ENCODE data around the gene ATP6V0B.

ATP6V0B gene

DNA sequence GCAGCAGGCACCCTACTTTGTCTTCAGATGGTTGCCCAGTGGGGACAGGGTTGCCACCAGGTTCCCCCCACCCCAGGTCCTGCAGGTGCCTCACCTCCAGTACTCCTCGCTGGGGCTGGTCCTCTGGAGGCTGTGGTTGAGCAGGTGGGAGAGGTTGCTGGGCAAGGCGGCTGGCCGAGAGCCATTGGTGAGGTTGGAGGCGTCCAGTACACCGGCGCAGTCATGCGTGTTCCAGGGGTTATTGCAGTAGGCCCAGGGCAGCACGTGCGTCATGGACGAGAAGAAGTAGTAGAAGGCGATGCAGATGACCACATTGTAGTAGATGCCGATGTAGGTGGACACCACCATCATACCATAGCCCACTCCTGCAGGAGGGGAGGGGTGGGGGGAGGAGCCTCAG, 33.5 kb downstream of the ATP6V0B start:
- no peak for DNase-seq

DNA sequence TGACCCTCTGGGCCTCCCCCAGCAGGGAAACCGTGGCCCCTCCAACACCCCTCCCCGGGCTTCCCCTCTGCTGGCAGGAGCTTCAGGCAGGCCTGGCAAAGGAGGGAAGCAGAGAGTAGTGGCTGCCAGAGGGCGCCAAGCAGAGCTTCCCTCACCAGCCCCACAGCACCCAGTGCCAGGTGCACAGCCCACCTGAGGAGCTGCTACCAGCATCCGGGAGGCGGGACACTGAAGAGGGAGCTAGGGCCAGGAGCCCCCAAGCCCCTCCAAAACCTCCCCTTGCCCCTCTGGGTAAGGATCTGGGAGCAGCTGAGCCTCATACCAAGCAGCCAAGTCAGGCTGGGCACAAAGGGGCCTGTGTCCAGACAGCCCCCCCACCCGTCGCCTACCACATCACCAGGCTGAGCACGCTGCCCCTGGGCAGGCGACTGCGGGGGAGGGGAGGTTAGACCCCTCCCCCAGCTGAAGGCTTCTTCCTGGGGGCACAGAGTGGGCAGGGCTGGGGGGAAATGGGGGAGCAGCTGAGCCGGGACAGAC, 36.2 kb downstream of the ATP6V0B start:
- no peak for DNase-seq

DNA sequence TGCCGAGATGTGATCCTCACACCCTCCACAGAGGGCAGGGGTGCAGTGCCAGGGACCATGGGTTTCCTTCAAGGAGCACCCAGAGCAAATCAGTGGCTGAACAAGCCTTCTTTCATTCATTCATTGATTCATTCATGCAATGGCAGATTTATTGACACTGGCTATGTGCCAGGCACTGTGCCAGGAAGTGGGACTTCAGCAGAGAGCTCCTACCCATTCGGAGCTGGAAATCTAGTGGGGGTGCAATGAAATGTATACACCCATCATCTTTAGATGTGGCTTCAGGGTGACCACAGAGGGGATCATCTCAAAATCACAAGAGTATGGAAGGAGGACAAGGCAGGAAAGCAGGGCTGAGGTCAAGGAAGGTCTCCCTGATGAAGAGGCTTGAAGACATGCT, 37.6 kb downstream of the ATP6V0B start:
- no peak for DNase-seq

DNA sequence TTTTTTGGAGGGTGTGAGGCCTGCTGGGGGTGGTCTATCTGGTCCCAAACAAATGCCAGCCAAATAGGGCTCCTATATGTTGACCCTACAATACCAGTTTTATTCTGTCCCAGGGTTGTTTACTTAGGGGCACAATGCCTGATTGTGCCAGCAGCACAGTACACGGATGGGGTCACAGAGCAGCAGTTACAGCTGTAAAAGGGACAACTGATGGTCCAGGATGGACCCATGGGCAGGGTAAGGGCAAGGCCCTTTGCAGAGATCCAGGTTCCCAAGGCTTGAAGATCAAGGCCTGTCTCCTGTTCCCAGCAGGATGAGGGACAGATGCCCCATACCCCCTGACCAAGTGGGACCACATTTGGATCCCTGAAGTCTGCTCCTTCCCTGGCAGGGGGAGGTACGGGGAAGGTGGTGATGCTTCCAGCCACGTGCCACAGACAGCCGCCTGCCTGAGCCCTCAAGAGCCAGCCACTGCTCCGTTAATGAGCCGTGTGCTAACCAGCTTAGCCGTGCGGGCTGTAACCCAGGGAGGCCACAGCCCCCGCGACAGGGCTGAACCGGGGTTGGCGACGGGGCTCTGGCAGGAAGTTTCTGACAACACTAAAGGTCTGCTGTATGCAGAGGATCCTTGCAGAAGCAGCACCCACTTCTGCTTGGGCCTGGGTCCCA, 38.3 kb downstream of the ATP6V0B start:
- DNase-seq, result no peak

DNA sequence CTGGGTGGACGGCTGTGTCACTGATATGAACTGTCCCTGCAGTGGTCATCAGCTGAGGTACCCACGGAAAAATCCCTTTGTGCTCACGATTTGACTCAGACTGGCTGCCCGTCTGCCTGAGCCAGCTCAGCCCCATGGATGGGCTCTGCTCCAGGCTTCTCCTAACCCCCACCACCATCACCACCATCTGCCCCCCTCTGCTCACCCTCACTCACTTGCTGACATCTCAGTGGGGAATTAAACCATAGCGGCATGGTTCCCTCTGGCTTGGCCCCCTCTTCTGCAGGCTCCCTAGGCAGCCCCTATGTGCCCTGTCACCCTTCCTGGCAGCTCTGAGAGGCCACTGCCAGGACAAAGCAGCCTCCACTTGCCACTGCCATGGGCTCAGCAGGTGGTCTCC, 39.2 kb downstream of the ATP6V0B start:
- DNase-seq, result no peak

DNA sequence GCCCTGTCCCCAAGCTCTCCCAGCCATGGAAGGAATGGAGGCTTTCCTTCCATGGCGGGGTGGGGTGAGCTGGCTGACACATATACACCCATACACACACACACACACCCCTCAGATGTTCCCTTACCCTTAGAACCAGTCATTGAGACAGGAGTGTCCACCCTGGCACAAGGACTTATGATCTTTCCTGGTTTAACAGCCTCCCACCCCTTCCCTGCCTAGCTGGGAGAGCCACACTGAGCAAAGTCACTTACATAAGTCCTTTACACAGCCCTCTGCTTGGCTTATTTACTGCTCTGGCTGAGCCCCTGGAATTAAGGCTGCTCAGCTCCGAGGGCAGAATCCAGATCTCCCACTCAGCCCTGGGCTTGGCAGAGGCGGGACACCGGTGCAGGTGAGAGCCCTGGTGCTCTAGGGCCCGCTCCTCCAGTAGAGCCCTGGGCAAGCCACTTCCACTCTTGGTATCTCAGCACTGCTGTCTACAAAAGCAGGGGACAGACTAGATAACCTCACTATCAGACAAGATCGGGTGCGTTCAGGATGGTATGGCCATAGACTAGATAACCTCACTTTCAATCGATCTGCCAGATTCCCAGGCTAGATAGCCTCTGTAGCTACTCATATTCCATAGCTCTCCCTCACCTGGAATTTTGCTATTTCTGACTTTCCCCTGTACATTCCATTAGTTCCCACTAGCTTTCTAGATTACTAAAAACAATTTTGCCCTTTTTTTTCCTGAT, 39.8 kb downstream of the ATP6V0B start:
- no peak for DNase-seq

DNA sequence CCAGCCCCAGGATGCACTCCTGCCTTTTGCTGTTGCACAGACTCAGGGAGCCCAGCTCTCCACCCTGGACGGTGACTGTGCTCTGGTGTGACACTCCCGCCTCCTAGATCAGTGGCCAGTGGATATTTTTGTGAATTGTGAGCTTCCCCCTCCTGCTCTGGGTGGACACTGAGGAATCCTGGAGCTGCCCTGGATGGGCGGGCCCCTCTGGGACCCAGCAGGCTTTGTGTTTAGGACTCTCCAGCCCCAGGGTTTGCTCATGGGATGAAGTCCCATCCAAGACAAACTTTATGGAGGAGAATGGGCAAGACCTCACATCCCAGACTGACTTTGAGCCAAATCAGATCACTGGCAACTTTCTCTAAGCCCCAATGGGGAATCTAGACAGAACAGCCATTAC, 40.4 kb downstream of the ATP6V0B start:
- DNase-seq, result no peak

DNA sequence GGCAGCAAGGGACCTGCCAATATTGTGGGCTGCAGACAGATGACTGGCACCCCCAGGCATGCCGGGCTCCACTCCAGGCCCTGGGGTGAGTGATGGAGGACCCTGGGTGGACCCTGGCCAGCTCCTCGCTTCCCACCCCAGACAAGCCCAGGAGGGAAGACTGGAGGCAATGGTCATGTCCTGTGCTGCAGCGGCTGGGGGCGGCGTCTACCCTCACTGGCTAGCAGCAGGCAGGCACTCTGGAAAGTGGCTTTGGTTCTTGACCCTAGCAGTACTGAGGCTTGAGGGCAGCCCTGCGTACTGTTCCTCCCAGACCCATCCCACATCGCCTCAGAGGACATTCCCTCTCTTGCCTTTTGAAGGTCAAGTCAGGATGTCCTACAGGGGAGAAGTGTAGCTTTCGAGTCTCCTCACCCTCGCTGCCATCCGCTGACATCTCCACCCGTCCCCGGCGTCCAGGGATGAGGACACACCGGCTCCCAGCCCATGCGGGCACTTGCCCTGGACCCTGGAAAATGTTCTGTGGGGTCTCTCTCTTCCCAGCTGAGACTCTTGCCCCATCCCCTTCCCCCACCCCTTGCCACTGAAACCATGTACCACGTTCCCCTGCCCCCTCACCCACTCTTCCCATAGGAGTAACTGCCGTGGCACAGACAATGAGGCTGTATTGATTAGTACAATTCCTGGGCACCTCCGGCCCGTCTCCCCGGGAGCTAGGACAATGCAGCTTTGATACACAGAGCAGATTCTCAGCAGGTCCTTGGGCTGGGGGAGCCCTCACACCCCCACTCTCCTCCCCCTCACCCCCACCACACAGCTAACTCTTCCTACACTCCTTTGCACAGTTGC, 41.5 kb downstream of the ATP6V0B start:
- no peak for DNase-seq

DNA sequence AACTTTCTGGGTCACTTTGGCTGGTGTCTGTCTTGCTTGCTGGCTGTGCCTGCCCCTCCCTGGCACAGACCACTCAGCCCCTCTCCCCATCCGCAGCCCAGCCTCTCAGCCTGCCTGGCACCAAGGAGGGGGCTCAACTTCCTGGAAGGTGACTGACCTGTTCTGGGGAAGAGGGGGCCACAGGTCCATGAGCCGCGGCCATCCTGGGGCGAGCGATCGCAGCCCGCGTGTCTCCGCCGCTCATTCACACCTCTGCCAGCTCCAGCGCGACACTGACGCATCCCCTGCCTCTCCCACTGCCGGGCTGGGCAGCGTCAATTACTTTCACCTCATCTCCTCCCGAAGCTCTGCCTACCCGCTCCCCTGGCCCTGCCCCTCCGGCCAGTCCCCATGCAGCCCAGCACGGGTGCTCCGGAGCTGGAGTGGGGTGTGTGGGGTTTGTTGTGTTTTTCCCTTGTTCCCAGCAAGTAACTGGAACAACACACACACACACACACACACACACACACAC, 42.2 kb downstream of the ATP6V0B start:
- DNase-seq, result no peak

DNA sequence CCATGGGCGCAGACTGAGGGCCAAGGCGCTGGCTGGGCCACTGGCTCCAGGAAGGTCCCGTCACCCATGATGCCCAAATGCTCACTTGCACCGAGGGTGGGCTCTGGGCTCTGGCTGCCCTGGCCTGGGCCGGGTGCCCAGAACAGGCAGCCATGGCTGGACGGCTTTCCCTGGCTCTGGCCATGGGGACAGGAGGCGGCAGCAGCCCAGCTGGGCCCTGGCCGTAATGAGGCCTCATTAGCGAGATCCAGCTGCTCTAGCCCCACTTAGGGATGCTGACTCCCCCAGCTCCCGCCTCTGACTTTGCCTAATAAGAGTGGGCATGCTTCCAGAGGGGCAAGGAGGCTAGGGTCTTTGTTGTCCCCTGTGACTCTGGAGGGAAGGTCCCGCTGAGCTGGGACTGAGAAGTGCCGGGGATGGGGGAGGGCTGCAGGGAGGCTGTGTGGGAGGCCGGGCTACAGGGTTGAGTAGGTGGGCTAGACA, 44.7 kb downstream of the ATP6V0B start:
- no peak for DNase-seq

DNA sequence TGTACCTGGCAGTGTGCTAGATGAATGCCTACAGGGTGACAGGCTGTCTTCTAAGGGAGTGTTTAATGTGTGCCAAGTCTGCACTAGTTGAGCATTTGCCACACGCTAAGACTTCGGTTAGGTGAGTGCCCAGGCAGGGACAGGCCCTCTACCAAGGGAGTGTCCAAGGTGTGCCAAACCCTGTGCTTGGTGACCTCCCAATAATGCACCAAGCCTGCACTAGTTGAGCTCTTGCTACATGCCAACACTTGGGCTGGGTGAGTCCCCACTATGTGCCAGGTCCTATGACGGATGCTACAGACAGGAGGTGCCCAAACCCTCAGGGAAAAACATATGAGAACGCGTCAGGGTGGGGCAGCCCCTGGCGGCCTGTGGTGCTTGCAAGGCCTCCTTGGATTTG, 45.7 kb downstream of the ATP6V0B start:
- no peak for DNase-seq

DNA sequence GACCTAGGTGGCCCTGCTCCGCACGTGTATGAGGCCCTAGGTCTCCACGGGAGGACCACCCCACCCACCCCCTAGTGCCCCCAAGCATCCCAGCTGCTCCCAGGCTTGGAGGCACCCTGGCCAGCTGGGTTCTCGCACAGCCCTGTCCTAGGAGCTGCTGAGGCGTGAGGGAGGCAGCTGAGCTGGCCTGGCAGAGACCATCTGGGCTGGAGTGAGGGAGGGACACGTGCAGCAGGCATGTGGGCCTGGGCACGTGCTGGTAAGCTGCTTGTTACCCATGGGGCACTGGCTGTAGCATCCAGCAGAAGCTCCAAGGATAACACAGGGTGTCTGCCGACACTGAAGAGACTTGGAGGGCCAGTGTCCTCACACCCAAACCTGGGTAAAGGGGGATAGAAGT, 46.4 kb downstream of the ATP6V0B start:
- no peak for DNase-seq

DNA sequence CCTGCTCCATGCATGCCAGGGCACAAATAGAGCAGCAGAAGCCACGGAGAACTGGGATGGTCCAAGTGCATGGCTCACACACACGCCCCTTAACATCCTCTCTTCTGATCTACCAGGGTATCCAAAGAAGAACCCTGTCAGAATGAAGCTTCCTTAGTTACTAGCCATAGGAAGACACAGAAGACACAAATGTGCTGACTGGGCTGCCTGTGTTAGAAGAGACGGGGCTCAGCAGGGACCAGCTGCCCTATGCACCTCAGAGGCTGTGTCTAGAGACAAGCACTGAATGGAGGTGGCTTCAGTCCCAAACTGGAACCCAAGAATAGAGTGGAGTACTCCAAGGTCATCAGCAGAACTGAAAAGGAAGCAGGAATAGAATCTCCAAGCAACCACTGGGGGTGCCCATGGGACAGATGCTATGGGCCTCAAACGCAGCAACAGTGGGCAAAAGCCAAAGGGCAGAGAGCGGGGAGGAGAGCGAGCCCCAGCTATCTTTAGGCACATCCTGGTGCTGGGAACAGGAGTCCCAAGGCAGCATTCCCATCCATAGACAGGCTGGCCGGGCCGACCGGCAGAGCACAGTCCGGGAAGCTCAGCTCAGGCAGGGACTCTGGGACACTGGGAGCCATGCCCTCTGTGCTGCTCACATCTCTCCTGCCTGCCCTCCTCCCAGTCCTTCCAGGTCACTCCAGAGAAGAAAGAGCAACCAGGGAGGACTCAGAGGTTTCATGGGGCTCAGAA, 47.0 kb downstream of the ATP6V0B start:
- no peak for DNase-seq

DNA sequence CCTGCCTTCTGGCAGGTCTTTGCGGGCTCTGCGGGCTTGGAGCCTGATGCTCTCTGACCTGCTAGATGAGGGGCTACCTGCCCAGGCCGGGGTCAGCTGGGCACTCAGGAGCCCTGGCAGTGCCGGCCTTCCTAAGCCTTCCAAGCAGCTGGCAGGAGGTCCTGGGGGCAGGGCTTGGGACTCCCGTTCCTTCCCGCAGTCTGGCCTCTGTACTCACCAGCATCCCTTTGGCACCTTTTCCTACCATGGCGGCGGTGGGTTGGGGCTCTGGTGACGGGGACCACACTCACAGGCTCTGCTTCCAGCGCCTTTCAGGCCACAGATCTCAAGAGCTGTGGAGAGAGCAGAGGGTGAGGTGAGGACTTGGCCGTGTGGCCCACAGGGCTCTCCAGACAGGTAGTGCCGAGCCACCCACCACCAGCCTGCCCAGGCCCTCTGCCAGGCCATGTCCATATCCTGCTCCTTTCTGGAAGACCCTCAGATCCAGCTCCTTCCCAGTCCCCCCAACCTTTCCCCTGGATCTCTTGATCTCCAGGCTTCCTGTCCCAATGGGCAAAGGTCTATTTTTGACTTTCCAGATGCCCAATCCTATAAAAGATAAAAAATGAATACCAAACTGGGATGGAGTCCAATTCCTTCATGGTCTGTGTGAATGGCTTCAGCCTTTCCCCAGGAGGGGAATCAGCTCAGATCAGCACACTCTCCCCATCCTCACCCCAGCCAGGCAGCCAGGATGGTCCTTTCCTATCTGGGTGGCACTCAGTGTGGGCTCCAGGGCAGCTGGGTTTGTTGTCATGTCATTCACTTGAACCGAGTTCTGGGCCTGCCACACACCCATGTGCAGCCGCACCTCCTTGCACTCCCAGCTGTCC, 49.5 kb downstream of the ATP6V0B start:
- DNase-seq, result no peak

DNA sequence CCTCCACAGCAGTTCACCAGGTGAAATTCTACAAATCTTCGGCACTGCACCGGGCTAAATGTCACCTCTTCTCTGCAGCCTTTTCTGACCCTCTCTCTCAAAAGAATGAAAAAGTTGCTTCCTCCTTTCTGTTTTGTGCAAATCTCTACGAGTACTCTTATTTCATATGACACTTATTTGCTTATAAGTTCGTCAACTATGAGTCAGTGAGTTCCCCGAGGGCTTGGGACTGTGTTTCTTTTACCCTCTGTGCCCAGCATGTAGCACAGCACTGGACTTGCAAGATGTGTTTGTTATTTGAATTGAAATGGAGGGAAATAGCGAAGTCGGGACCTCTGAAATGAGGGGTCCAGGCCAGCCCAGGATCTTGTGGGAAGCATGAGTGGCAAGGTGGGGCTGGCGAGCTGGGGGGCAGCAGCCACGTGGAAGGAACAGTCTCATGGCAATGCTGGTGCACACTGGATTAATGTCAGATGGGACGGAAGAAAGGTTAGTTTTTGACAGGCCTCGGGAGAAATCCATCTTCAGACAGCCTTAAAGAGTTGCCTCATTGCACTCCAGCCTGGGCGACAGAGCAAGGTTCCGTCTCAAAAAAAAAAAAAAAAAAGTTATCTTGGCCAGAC, 50.3 kb downstream of the ATP6V0B start:
- DNase-seq, result no peak

DNA sequence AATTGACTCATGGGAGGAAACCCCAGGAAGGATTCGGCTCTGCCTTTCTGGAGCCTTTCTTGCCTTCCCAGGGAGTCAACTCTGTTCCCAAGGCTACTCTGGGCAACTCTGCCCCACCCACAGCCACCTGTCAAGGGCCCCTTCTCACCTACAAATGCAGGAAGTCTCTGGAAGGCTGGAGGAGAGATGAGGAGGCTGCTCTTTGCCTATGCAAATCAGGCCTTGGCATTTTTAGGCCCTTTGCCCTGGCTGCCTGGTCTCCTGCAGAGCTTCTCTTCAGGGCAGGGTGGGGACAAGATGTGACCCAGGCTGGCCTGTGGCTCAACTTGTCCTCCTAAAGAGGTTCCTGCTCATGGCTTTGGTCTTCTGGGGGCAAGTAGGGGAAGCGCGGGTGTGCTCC, 51.1 kb downstream of the ATP6V0B start:
- no peak for DNase-seq

DNA sequence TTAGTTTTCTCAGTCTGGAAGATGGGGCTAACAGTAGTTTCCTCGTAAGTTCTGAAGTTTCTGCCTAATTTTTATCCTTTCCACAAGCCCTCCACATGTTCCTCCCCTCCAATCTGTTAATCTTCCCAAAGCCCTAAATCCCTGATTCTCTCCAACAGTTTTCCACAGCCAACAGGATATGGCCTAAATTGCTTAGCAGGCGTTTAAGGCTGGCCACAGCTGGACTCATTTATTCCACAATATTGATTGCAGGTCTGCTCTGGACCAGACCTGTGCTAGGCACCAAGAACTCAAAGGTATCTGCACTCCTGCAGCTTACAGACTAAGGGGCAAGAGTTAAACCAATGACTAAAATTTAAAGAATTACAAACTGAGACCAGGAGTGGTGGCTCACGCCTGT, 52.6 kb downstream of the ATP6V0B start:
- DNase-seq, result no peak
